Astrocyte of the cerebellum (primary cell): ENCODE data around the gene PLXNA1.

Experiments
- DNase-seq: peaks from one replicate; pipeline ENCODE4 v3.0.0-alpha.2; 2011; ENCODE audit warnings: low read depth
- H3K4me3 ChIP-seq: 2 replicates; pipeline ENCODE4 v1.5.1; 2011; ENCODE audit warnings: mild to moderate bottlenecking, low read depth, low read length, moderate library complexity
- CTCF ChIP-seq: IDR thresholded peaks from 2 replicates; pipeline ENCODE4 v1.5.1; 2012; ENCODE audit warnings: low read length, low read depth, moderate library complexity, mild to moderate bottlenecking; ENCODE audit errors: missing control alignments
- in situ Hi-C: cut with HindIII; loops from 2 replicates; pipeline ENCODE4 v1.10.0; 2017; ENCODE audit warnings: low sequenced_read_pairs

PLXNA1 gene

GRCh38 chr3:126982471-126983175, at the start of gene PLXNA1:
Gene PLXNA1, plus strand, starts transcription at chr3:126983115. Its CDS starts 5,479 bp downstream, at chr3:126988594.
- in situ Hi-C loops: no loop called here
- no peak for DNase-seq
- peak within 1 kb of the TSS; percentile 74 for H3K4me3 ChIP-seq
- peak; percentile 82 for TF ChIP-seq CTCF

- no peak for DNase-seq
- no peak for TF ChIP-seq CTCF
- in situ Hi-C loops: no loop called here
- no peak overlapping the region for H3K4me3 ChIP-seq
Observed at GRCh38 chr3:126934031-126934531, 48.8 kb upstream of the PLXNA1 start.

GRCh38 chr3:126934991-126935390, 47.9 kb upstream of the PLXNA1 start:
- no peak overlapping the region for H3K4me3 ChIP-seq
- no peak for TF ChIP-seq CTCF
- no peak for DNase-seq
- in situ Hi-C loops: no loop called here

- no peak for TF ChIP-seq CTCF
- no peak for DNase-seq
- H3K4me3 ChIP-seq: no peak overlapping the region
- in situ Hi-C loops: no loop called here
Observed at GRCh38 chr3:126935756-126936509, 47.0 kb upstream of the PLXNA1 start.

- no peak overlapping the region for H3K4me3 ChIP-seq
- no peak for TF ChIP-seq CTCF
- no peak for DNase-seq
- in situ Hi-C loops: no loop called here
Observed at GRCh38 chr3:126936853-126937425, 46.0 kb upstream of the PLXNA1 start.

- no peak overlapping the region for H3K4me3 ChIP-seq
- TF ChIP-seq CTCF: no peak
- in situ Hi-C loops: no loop called here
- no peak for DNase-seq
Observed at GRCh38 chr3:126937533-126937932, 45.4 kb upstream of the PLXNA1 start.
